ENCODE data around the gene ZNF791. TPM values are rescaled to one million over a fixed set of nuclear protein-coding genes. Genes with fewer than 3 reads are reported as not detected.
A peak's percentile ranks its signal among the peaks of the same experiment; 100 is the strongest.

The ZNF791 gene
- total RNA-seq, 4 donors from 2014 or later, result 8.6 to 19.5 (median 13.0) TPM

GRCh38 chr19:12668346-12668745, 57.6 kb downstream of the ZNF791 start:
- H3K27ac ChIP-seq, result peak overlapping the region; percentile 85 to 99 (median 96)
- peaks cover 30 to 61% (median 38%) of the 10 kb centered on the region in 3 donors for H3K4me1 ChIP-seq
- H3K4me3 ChIP-seq, result peak overlapping the region; percentile 58 to 95 (median 85)
- H3K27me3 ChIP-seq, result no peaks in the 10 kb centered on the region
- H3K36me3 ChIP-seq, result peaks cover 0 to 47% (median 16%) of the 10 kb centered on the region in 3 donors
- intact Hi-C loops (cut with DNase I), result no loop called here
- WGBS, 2 donors, result 48 to 57% methylated on average over 2 to 8 of the region's 8 CpGs
- TF ChIP-seq CTCF (IDR thresholded peaks at IDR 0.05) (no peak), POLR2A (IDR thresholded peaks at IDR 0.05) (no peak)
- DNase-seq, result no peak
- H3K9me3 ChIP-seq, result no peaks in the 10 kb centered on the region

DNA sequence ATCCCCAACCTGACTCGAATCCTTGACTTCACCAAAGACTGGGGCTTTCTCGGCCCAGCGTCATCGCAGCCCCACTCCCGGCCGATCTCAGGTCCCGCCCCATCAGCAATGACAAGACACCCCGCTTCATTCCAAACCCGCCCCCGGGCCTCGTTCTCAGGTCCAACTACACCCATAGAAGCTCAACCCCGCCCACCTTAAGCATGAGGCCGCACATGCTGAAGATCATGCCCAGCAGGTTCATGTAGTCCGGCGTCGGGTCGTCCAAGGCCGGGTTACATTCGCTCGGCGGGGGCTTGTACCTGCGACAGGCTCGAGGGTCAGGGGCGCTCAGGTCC, 58.2 kb downstream of the ZNF791 start:
- Histone ChIP-seq H3K4me3 (peak overlapping the region; percentile 58 to 95 (median 85)), H3K27me3 (no peaks in the 10 kb centered on the region), H3K27ac (peak overlapping the region; percentile 85 to 99 (median 96)), H3K9me3 (no peaks in the 10 kb centered on the region), H3K4me1 (peaks cover 30 to 61% (median 38%) of the 10 kb centered on the region in 3 donors), H3K36me3 (peaks cover 4 to 47% (median 19%) of the 10 kb centered on the region in 3 donors)
- no peak for DNase-seq
- TF ChIP-seq CTCF (IDR thresholded peaks at IDR 0.05) (no peak), POLR2A (IDR thresholded peaks at IDR 0.05) (no peak)
- intact Hi-C loops (cut with DNase I), result no loop called here
- 0% methylated on average over 10 of the region's 24 CpGs; no CpG with 5 or more reads in 1 of the 2 donors for WGBS, 2 donors

GRCh38 chr19:12669270-12670158, 58.8 kb downstream of the ZNF791 start:
- DNase-seq, result no peak
- H3K27me3 ChIP-seq, result no peaks in the 10 kb centered on the region
- peaks cover 8 to 47% (median 25%) of the 10 kb centered on the region in 3 donors for H3K36me3 ChIP-seq
- H3K4me3 ChIP-seq, result peak overlapping the region; percentile 58 to 95 (median 85)
- peak in 1 of 6 experiments; percentile 26 for TF ChIP-seq CTCF (IDR thresholded peaks at IDR 0.05)
- TF ChIP-seq POLR2A (IDR thresholded peaks at IDR 0.05), result no peak
- peaks cover 30 to 57% (median 38%) of the 10 kb centered on the region in 3 donors for H3K4me1 ChIP-seq
- H3K9me3 ChIP-seq, result no peaks in the 10 kb centered on the region
- H3K27ac ChIP-seq, result peak overlapping the region; percentile 85 to 99 (median 96)
- 0% methylated on average over 12 to 27 of the region's 64 CpGs for WGBS, 2 donors
- intact Hi-C loops (cut with DNase I), result loop anchor here (5.0 kb wide), 1 partner anchor 107 kb away; no protein-coding TSS in a partner anchor

DNA sequence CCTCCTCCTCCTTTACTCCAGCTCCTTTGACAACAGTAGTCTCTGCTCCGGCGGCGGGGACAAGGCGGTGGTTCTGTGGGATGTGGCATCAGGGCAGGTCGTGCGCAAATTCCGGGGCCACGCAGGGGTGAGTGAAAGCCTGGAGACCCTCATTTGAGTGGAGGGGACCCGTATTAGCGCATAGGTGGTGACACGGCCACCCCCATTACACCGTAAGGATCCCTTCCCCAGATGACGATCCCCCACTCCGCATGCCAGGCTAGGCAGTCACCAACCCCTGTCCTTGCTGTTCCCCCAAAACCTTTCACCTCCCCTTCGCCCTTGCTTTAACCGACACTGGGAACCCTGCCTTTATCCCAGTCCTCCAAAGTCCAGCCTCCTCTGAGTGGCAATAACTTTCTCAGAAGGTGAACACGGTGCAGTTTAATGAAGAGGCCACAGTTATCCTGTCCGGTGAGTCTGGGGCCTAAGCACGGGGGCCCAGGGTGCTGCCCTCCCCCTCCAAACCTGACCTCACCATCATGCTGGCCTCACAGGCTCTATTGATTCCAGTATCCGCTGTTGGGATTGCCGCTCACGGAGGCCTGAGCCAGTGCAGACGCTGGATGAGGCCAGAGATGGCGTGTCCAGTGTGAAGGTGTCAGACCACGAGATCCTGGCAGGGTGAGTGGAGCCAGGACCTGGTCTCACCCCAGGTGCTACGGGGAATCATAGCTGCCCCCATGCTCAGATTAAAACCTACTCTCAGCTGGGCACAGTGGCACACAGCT, 59.6 kb downstream of the ZNF791 start:
- 46 to 48% methylated on average over 12 to 16 of the region's 26 CpGs for WGBS, 2 donors

More for the DNA sequence above, 59.6 kb downstream of the ZNF791 start:
- Histone ChIP-seq H3K36me3 (peaks cover 11 to 47% (median 32%) of the 10 kb centered on the region in 3 donors), H3K9me3 (no peaks in the 10 kb centered on the region), H3K4me3 (peak overlapping the region; percentile 58 to 95 (median 85)), H3K27ac (peak overlapping the region; percentile 85 to 99 (median 96)), H3K27me3 (no peaks in the 10 kb centered on the region), H3K4me1 (peaks cover 30 to 49% (median 37%) of the 10 kb centered on the region in 3 donors)
- intact Hi-C loops (cut with DNase I), result loop anchor here (5.0 kb wide), 1 partner anchor 108 kb away; no protein-coding TSS in a partner anchor
- no peak for DNase-seq
- no peak for TF ChIP-seq CTCF (IDR thresholded peaks at IDR 0.05)
- TF ChIP-seq POLR2A (IDR thresholded peaks at IDR 0.05), result no peak
